ENCODE data around the gene UBE2H.

DNA sequence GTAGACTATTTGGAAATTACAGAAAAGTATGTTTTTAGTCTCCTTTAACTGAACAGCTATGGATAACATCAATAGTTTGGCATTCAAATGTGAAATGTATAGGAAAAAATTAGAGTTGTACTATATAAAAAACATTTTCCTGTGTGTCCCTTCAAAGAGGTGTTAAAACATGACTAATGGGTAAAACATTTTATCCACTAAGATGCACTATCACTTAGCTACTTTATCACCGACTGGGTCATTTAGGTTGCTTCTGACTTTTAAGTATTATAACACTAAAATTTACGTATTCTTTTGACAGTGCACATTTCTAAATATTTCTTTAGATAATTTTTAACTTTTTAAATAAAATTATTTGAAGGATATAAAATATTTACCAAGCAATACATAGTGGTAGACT lies 77.6 kb downstream of the UBE2H start:
- TF ChIP-seq, protein P1, sequence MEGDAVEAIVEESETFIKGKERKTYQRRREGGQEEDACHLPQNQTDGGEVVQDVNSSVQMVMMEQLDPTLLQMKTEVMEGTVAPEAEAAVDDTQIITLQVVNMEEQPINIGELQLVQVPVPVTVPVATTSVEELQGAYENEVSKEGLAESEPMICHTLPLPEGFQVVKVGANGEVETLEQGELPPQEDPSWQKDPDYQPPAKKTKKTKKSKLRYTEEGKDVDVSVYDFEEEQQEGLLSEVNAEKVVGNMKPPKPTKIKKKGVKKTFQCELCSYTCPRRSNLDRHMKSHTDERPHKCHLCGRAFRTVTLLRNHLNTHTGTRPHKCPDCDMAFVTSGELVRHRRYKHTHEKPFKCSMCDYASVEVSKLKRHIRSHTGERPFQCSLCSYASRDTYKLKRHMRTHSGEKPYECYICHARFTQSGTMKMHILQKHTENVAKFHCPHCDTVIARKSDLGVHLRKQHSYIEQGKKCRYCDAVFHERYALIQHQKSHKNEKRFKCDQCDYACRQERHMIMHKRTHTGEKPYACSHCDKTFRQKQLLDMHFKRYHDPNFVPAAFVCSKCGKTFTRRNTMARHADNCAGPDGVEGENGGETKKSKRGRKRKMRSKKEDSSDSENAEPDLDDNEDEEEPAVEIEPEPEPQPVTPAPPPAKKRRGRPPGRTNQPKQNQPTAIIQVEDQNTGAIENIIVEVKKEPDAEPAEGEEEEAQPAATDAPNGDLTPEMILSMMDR (IDR thresholded peaks at IDR 0.05; ENCODE audit: insufficient read depth, low read length), result no peak
- TF ChIP-seq GABPA (IDR thresholded peaks at IDR 0.05; ENCODE audit: low read depth) (no peak), SPI1 (IDR thresholded peaks at IDR 0.05; ENCODE audit: borderline replicate concordance, low read depth) (no peak)
- TF ChIP-seq, protein P2, sequence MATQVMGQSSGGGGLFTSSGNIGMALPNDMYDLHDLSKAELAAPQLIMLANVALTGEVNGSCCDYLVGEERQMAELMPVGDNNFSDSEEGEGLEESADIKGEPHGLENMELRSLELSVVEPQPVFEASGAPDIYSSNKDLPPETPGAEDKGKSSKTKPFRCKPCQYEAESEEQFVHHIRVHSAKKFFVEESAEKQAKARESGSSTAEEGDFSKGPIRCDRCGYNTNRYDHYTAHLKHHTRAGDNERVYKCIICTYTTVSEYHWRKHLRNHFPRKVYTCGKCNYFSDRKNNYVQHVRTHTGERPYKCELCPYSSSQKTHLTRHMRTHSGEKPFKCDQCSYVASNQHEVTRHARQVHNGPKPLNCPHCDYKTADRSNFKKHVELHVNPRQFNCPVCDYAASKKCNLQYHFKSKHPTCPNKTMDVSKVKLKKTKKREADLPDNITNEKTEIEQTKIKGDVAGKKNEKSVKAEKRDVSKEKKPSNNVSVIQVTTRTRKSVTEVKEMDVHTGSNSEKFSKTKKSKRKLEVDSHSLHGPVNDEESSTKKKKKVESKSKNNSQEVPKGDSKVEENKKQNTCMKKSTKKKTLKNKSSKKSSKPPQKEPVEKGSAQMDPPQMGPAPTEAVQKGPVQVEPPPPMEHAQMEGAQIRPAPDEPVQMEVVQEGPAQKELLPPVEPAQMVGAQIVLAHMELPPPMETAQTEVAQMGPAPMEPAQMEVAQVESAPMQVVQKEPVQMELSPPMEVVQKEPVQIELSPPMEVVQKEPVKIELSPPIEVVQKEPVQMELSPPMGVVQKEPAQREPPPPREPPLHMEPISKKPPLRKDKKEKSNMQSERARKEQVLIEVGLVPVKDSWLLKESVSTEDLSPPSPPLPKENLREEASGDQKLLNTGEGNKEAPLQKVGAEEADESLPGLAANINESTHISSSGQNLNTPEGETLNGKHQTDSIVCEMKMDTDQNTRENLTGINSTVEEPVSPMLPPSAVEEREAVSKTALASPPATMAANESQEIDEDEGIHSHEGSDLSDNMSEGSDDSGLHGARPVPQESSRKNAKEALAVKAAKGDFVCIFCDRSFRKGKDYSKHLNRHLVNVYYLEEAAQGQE (IDR thresholded peaks at IDR 0.05; ENCODE audit: insufficient replicate concordance, low read depth), result no peak
